Esophagus squamous epithelium (tissue), 4 donors: ENCODE results near the gene PHLDA2.

Source experiments
- POLR2A ChIP-seq, 4 donors: fragments of 450-650 bp; IDR thresholded peaks; one replicate each; pipeline ENCODE4 v1.6.1; 2017; ENCODE audit warnings: antibody characterized with exemption in 4 of 4, mild to moderate bottlenecking in 4 of 4, moderate library complexity in 3 of 4
- TF ChIP-seq, protein P1 (sequence below), 6 experiments: fragments of 450-650 bp in 4 of 6; fragments of 200-600 bp in 2 of 6; sonication (generic) in 2 of 6; IDR thresholded peaks; one replicate each; pipeline ENCODE4 v1.5.1; 2016 to 2019; ENCODE audit warnings: antibody characterized with exemption in 6 of 6, mild to moderate bottlenecking in 4 of 6, moderate library complexity in 4 of 6

DNA sequence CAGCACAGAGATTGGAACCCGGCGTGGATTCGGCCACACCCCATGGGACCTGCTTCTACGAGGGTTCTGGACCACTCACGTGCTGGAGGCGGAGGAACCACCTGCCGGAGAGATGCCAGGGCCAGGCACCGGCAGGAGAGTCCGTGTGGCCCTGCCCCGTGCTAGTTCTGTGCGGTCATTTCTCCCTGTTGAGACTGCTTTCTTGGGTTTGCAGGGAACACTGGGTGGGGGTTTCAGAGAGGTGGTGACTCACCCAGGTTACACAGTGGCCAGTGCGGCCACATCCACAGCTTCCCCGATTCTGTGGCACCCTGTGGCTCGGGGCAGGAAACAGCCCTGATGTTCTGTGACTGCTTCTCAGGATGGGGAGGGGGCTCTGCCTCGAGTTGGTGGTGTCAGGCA is 3.6 kb upstream of the PHLDA2 start:
- TF ChIP-seq, protein P1, sequence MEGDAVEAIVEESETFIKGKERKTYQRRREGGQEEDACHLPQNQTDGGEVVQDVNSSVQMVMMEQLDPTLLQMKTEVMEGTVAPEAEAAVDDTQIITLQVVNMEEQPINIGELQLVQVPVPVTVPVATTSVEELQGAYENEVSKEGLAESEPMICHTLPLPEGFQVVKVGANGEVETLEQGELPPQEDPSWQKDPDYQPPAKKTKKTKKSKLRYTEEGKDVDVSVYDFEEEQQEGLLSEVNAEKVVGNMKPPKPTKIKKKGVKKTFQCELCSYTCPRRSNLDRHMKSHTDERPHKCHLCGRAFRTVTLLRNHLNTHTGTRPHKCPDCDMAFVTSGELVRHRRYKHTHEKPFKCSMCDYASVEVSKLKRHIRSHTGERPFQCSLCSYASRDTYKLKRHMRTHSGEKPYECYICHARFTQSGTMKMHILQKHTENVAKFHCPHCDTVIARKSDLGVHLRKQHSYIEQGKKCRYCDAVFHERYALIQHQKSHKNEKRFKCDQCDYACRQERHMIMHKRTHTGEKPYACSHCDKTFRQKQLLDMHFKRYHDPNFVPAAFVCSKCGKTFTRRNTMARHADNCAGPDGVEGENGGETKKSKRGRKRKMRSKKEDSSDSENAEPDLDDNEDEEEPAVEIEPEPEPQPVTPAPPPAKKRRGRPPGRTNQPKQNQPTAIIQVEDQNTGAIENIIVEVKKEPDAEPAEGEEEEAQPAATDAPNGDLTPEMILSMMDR (IDR thresholded peaks at IDR 0.05) = no peak
- no peak for TF ChIP-seq POLR2A (IDR thresholded peaks at IDR 0.05)
